CD4-positive, alpha-beta T cell treated with Interleukin-4 for 1 hour (primary cell): ENCODE measurements around the gene OR56A3.
A peak's percentile ranks its signal among the peaks of the same experiment; 100 is the strongest.
"Not testable (repeated sequence)": the region's sequence is repeated elsewhere in the genome, so short reads cannot be mapped to it uniquely, and the experiment has no call there.

Experiments
- DNase-seq, 2 donors: peaks; one replicate each; pipeline ENCODE4 v3.0.0-alpha.2; 2020 to 2022

OR56A3 gene

DNA sequence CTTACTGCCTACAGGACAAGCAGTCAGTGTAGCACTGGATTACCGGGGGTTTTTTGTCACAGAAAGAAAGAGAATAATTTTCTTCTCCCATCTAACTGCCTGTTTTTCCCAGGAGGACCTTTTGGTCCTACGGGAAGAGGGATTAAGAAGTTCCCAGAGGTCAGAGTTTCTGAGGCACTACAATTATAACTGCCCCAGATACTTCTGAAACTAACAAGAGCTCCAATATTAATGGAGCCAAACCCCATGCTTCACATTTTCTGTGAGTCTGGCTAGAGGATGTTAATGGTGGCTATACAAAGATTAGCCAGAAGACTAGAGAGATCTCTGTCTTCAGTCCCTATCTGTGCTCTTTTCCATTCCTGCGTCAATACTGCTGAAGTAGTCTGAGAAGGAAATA, at the start of gene OR56A3:
Gene OR56A3, plus strand, starts transcription at position 301 of the 400 bp plus-strand sequence. CDS start 5,096 bp downstream, outside the sequence.
- no peak for DNase-seq

GRCh38 chr11:5892908-5893307, 49.1 kb upstream of the OR56A3 start, which contains the start of gene OR52E5:
TSS of gene OR52E5 (plus strand) at chr11:5893208. CDS start at chr11:5900777, 7,569 bp downstream.
- DNase-seq, result no peak

DNA sequence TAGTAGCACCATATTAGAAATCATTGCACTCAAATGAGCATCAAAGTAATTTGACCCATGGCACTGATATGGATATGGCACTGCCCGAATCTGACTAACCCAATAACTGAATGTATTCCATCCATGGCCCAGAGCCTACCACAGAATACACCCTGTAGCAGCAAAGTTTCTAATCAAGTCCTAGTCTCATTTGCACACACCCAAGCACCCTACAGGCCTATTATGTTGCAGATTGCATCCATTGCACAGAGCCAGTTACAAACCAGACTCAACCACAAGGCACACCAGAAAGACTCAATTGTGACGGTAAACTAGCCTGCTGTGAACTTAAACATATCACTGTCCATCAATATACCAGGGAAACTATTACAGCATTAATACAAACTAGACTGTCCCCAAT, 42.5 kb upstream of the OR56A3 start:
- DNase-seq, result no peak

- no peak for DNase-seq
Measured at GRCh38 chr11:5910540-5910939, 31.5 kb upstream of the OR56A3 start.

- DNase-seq, result no peak
Measured at GRCh38 chr11:5922749-5923426, 19.2 kb upstream of the OR56A3 start.

- DNase-seq, result no peak
Measured at GRCh38 chr11:5923427-5923776, 18.6 kb upstream of the OR56A3 start.

GRCh38 chr11:5923794-5924193, 18.3 kb upstream of the OR56A3 start:
- DNase-seq, result no peak

DNA sequence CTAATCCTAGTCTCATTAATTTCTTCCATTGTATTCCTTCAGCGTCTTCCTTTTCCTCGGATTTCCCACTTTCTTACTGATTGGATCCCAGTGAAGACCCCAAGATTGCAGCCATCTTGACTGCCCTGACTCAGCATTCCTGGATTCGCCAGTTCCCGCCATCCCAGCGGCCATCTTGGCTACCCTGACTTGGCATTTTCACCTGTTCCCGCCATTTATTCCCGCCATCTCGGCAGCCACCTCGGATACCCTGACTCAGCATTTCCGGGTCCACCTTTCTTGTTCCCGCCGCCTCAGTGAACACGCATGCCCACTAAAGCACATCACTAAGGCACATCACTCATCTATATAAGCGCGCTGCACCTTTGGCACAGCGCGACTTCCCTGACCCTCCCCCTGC, 13.8 kb upstream of the OR56A3 start:
- DNase-seq, result no peak

DNA sequence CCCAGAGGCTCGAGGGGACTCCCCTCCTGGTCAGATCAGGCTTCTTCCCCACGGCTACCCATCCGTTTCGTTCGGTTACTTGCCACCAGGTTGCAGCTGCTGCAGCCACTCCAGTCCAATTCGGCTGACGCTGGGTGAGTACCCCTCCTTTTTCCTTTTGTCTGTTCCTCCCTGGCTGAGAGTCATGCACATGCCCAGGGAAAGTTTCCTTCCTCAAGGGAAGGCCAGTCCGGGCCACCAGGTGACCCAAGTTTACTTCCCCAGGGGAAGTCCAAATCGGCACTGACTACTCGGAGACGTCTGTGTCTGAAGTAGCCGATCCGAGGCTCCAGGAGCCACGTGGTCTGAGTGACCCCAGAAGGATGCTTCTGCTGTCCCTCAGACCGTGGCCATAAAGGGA, 13.2 kb upstream of the OR56A3 start:
- no peak for DNase-seq

- no peak for DNase-seq
Measured at GRCh38 chr11:5929571-5930368, 12.3 kb upstream of the OR56A3 start.

DNA sequence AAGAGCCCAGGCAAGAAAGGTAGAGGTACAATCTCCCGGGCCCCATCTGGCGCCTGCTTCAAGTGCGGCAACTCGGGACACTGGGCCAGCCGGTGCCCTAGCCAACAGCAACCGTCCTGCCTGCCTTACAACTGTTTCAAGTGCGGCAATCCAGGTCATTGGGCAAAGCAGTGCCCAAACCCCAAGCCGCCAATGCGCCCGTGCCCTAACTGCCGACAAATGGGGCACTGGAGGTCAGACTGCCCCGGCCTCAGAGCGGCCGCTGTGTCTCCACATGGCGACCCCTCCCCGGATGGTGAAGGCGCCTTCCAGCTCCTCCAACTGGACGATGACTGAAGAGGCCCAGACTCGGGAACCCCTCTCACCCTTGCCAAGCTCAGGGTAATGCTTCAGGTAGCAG, 11.4 kb upstream of the OR56A3 start:
- no peak for DNase-seq

GRCh38 chr11:5931061-5931460, 11.0 kb upstream of the OR56A3 start:
- no peak for DNase-seq

DNA sequence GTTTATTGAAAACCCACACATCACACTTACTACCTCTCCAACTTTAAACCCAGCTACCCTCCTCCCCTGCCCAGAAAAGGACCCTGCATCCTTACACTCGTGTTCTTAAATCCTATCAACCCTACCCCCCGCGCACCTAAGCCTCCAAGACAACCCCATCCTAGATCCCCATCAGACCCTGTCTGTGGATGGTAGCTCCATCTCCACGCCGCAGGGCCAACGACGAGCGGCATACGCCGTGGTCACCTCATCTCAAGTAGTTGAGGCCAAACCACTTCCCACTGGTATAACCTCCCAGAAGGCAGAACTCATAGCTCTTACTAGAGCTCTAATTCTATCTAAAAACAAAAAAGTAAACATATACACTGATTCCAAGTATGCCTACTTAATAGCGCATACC, 9.4 kb upstream of the OR56A3 start:
- no peak for DNase-seq

DNA sequence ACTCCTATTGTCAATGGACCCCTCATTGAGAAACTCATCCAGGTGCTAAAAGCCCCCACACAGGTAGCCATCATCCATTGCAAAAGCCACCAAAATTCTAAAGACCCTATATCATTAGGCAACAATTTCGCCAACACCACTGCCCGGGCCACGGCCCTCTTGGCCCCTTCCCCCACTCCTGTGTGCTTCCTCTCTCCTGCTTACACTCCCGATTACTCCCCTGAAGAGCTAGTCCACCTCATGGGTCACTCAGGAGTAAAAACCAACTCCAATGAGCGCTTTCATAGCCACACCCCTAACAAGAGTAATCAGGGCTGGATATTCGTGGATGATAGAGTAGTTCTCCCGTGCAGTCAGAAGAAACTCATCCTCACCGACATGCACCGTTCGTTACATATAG, 8.9 kb upstream of the OR56A3 start:
- no peak for DNase-seq

DNA sequence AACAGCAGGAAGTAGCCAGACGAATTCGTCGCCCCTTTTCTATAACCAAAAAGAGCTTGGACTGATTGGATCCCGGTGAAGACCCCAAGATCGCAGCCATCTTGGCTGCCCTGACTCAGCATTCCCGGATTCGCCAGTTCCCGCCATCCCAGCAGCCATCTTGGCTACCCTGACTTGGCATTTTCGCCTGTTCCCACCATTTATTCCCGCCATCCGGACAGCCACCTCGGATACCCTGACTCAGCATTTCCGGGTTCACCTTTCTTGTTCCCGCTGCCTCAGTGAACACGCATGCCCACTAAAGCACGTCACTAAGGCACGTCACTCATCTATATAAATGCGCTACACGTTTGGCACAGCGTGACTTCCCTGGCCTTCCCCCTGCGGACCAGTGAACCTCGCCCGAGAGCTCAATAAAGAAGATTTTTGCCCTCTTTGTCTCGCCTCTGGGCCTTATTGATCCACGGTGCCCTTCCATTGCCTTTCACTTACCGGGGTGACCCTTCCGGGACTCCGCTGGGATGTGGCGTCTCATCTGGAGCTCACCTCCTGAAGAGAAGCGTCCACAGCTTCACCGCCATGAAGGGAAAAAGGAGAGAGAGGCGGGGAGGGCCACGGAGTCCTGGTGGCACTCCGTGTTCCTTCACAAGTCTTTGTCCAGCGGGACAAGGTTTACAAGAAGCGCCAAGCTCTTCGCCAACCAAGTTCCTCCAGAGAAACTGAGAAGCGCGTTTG, 4.0 kb upstream of the OR56A3 start:
- DNase-seq, result no peak

DNA sequence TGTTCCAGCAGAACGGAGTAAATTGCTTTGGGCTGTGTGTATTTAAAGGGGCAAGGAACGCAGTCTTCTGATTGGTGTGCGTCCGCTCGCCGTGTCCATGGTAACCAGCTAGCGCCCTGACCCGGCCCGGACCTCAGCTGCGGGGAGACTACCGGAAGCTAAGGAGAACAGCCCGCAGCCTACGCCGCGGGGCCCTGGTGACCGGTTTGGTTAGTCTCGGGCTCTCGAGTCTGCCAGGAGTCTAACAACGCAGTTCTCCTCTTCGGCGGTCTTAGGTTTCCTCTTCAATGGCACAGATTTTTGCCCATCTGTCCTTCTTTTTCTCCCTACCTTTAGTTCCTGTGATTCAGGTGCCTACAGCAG, 3.5 kb upstream of the OR56A3 start:
- no peak for DNase-seq

DNA sequence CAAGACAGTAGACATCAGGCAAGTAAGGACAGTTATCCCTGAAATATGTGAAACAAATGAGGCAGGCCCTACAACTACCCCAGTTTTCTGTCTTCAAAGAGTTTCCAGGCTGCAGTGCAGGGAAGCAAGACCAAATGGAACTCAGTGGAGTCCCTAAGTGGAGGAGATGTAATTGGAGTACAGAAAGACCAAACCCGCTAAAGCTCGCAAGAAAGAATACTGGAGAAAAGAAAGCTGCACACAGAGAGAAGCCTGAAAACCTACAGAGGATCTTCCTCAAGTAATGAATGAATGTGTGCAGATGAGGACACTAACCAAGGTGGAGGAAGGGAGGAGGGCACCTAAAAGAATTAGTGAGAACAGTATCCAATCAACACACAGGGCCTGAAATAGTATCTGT, 1.3 kb upstream of the OR56A3 start:
- no peak for DNase-seq

GRCh38 chr11:5955586-5955985, 13.5 kb downstream of the OR56A3 start:
- no peak for DNase-seq

GRCh38 chr11:5960704-5961320, 18.8 kb downstream of the OR56A3 start:
- not testable (repeated sequence) for DNase-seq

DNA sequence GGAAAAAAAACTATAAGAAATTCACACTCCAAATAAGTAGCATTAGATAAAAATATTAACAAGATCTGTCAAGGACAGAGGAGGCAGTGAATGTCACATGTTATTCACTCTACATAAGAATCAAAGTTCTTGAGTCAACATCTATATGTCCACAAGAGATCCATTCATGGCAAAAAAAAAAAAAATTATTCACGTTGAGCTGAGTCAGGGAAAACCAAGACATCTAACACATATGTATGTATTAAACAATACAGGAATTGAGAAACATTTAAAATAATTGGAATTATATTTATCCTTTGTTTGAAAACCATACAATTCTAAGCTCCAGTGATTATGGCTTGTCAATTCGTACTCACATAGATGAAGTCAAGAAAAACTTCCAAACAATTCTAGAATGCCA, 24.9 kb downstream of the OR56A3 start:
- no peak for DNase-seq

DNA sequence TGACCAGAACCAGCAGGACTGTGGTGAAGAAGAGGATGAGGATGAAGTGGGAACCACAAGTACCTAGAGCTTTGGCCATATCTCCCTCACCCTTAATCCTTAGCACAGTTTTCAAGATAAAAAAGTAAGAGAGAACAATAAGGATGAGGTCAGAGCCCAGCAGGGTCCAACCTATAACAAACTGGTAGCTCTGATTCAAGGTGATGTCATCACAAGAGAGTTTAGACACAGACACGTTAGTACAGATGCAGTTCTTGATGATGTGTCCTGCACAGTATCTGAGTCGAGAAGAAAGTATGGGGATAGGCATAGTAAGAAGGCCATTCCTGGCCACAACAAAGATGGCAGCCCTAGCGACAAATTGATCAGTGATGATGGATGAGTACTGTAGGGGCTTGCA, 25.7 kb downstream of the OR56A3 start:
- no peak for DNase-seq

DNA sequence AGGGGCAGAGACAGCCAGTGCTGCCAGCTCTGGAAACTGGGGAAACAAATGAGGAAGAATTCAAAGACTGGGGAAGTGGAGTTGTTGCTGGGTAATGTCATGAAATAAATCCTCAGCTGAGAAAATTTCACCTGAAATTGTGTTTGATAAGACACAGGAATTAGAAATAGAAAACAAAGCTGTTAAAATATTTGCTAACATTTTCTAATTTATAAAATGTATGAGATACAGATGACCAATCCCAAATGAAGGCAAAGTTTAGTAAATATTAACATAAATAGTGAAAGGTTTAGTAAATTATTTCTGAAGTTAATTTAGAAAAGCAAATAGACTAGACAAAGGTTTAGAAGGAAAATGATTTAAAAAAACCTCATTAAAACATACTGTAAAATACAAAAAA, 26.3 kb downstream of the OR56A3 start, which contains the start of gene OR56A5:
Gene OR56A5, minus strand, starts transcription at position 101 of the 400 bp plus-strand sequence. Its CDS starts 0 bp downstream, at position 101.
- no peak for DNase-seq

DNA sequence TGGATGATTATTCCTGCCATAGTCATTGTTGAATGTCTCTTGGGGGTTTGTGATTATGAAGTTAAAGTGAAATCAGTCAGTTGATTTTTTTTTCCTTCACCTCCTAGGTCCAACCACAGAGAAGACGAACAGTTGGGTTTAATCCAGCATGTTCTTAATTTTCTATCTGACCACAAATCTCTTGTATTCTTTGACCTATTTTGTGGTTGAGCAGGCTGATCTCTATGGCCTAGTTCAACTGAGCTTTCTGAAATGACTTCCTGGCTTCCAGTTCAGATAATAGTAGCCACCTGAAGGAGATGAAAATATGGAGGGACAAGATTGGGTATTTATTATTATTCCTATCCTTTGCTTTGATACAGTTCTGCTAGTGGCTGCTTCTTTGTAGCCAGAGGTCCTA, 31.5 kb downstream of the OR56A3 start:
- DNase-seq, result peak in 1 of 2 donors; percentile 1
